Mucosa of descending colon (tissue), 3 donors: ENCODE results near the gene ZNF83. TPM values are rescaled to one million over a fixed set of nuclear protein-coding genes. Genes with fewer than 3 reads are reported as not detected.
"Not testable (repeated sequence)": the region's sequence is repeated elsewhere in the genome, so short reads cannot be mapped to it uniquely, and the experiment has no call there.

Source experiments
- ATAC-seq: fragments of 200-7000 bp; cut with Tn5 transposase; one replicate; pipeline ENCODE4 v1.9.1; 2020; ENCODE audit warnings: mild to moderate bottlenecking, moderate library complexity
- DNase-seq, 3 donors: peaks; one replicate each; pipeline ENCODE4 v3.0.0-alpha.2; 2020
- H3K36me3 ChIP-seq: fragments of 200-600 bp; one replicate; pipeline ENCODE4 v1.8.0; 2021; ENCODE audit warnings: low read depth, mild to moderate bottlenecking
- H3K4me1 ChIP-seq: fragments of 200-600 bp; one replicate; pipeline ENCODE4 v1.8.0; 2021; ENCODE audit warnings: low read depth, mild to moderate bottlenecking
- H3K4me3 ChIP-seq: fragments of 200-600 bp; one replicate; pipeline ENCODE4 v1.8.0; 2021; ENCODE audit warnings: mild to moderate bottlenecking
- H3K9me3 ChIP-seq: fragments of 200-600 bp; one replicate; pipeline ENCODE4 v1.8.0; 2021; ENCODE audit warnings: mild to moderate bottlenecking
- CTCF ChIP-seq: fragments of 200-600 bp; IDR thresholded peaks from one replicate; pipeline ENCODE4 v1.8.0; 2022; ENCODE audit warnings: antibody characterized with exemption, mild to moderate bottlenecking
- intact Hi-C, 2 donors: fragments of 100-400 bp; cut with DNase I in 1 of 2; cut with micrococcal nuclease in 1 of 2; formaldehyde crosslinking; loops; one replicate each; pipeline versions ENCODE4 v1.11.0 to v1.11.1; 2022; cut with DNase I, micrococcal nuclease
- total RNA-seq, 3 donors: library from RNA; stranded (reverse); fragmentation: NEBNext Ultra II Directional in 2 of 3; extraction: Animal tissue kit (Norgen Biotek cat#: 25700) in 2 of 3; gene quantifications; one replicate each; pipeline versions ENCODE4 v1.2.1 to v1.2.4, GENCODE V29; 2021 to 2023
- donor health status: DM: no; HTN: no; CAD: no; lungs with moderate emphysema.
- donor health status: DM: no; HTN: no; CAD: no.
- donor health status: DM: no; HTN: yes; CAD: no.

The ZNF83 gene
- total RNA-seq, 3 donors from 2014 or later, result 17.6 to 48.7 (median 31.6) TPM

- peaks cover 71% of the 10 kb centered on the region for H3K9me3 ChIP-seq
- H3K36me3 ChIP-seq, result peaks cover 28% of the 10 kb centered on the region
Observed at GRCh38 chr19:52585604-52586003, 52.6 kb downstream of the ZNF83 start.

GRCh38 chr19:52584736-52585440 is 53.3 kb downstream of the ZNF83 start:
- H3K36me3 ChIP-seq, result peaks cover 29% of the 10 kb centered on the region
- DNase-seq (no peak), ATAC-seq (no peak)
- no peak overlapping the region for H3K4me3 ChIP-seq
- intact Hi-C loops, result no loop called here
- no peak for TF ChIP-seq CTCF
- H3K9me3 ChIP-seq, result peaks cover 74% of the 10 kb centered on the region
- H3K4me1 ChIP-seq, result no peaks in the 10 kb centered on the region

More at GRCh38 chr19:52585604-52586003, 52.6 kb downstream of the ZNF83 start:
- DNase-seq (no peak), ATAC-seq (no peak)
- Histone ChIP-seq H3K4me3 (no peak overlapping the region), H3K4me1 (no peaks in the 10 kb centered on the region)
- intact Hi-C loops, result no loop called here
- TF ChIP-seq CTCF, result no peak

GRCh38 chr19:52570000-52570861 is 67.9 kb downstream of the ZNF83 start, which contains the start of gene ZNF701:
Gene ZNF701 (plus strand): TSS chr19:52570287. CDS start chr19:52574148, 3,861 bp downstream.
- H3K36me3 ChIP-seq, result peaks cover 9% of the 10 kb centered on the region
- peak within 1 kb of the TSS; percentile 42 for H3K4me3 ChIP-seq
- DNase-seq (peak; percentile 96 to 98 (median 98)), ATAC-seq (peak; percentile 100)
- TF ChIP-seq CTCF, result peak; percentile 34
- H3K9me3 ChIP-seq, result peaks cover 68% of the 10 kb centered on the region
- peaks cover 5% of the 10 kb centered on the region for H3K4me1 ChIP-seq
- intact Hi-C loops, result no loop called here

GRCh38 chr19:52569638-52569999 is 68.5 kb downstream of the ZNF83 start:
- peaks cover 68% of the 10 kb centered on the region for H3K9me3 ChIP-seq
- H3K4me3 ChIP-seq, H3K36me3 ChIP-seq, H3K4me1 ChIP-seq, intact Hi-C loops: not testable (repeated sequence)
- peak; percentile 17 for ATAC-seq
- peak in 2 of 3 donors; percentile 55 to 66 for DNase-seq

- no peak for ATAC-seq
- no peak for DNase-seq
- H3K36me3 ChIP-seq, result no peaks in the 10 kb centered on the region
- H3K9me3 ChIP-seq, result peaks cover 74% of the 10 kb centered on the region
- H3K4me3 ChIP-seq, result no peak overlapping the region
- H3K4me1 ChIP-seq, result peaks cover 5% of the 10 kb centered on the region
- TF ChIP-seq CTCF, result no peak
- intact Hi-C loops, result no loop called here
Observed at GRCh38 chr19:52567921-52568320, 70.2 kb downstream of the ZNF83 start.

- H3K36me3 ChIP-seq, result no peaks in the 10 kb centered on the region
- intact Hi-C loops, result no loop called here
- no peak for DNase-seq
- no peak overlapping the region for H3K4me3 ChIP-seq
- peaks cover 81% of the 10 kb centered on the region for H3K9me3 ChIP-seq
- no peak for TF ChIP-seq CTCF
- peaks cover 5% of the 10 kb centered on the region for H3K4me1 ChIP-seq
- ATAC-seq, result no peak
Observed at GRCh38 chr19:52566588-52566987, 71.6 kb downstream of the ZNF83 start.
